ENCODE measurements around the gene ALOX12B. TPM values are rescaled to one million over a fixed set of nuclear protein-coding genes. Genes with fewer than 3 reads are reported as not detected.

The ALOX12B gene
- total and polyA plus RNA-seq, 8 donors: 0.88 TPM; not detected in 7

GRCh38 chr17:8104911-8105310, 17.4 kb upstream of the ALOX12B start:
- H3K4me3 ChIP-seq: no peak overlapping the region
- WGBS, 5 donors: 68 to 84% (median 76%) methylated on average over 8 of the region's 8 CpGs

GRCh38 chr17:8103549-8103948, 16.0 kb upstream of the ALOX12B start:
- Histone ChIP-seq H3K27ac (no peak overlapping the region), H3K9me3 (no peaks in the 10 kb centered on the region), H3K27me3 (peaks cover 0 to 19% (median 0%) of the 10 kb centered on the region in 3 donors), H3K4me1 (no peaks in the 10 kb centered on the region), H3K36me3 (no peaks in the 10 kb centered on the region), H3K4me3 (no peak overlapping the region)
- WGBS, 5 donors: 56 to 71% (median 64%) methylated on average over 4 of the region's 4 CpGs
- no peak for TF ChIP-seq EP300 (IDR thresholded peaks at IDR 0.05)
- no peak for TF ChIP-seq POLR2AphosphoS5 (IDR thresholded peaks at IDR 0.05)
- TF ChIP-seq POLR2A (IDR thresholded peaks at IDR 0.05): no peak
- TF ChIP-seq CTCF (IDR thresholded peaks at IDR 0.05): no peak
- peak in 1 of 2 donors; percentile 61 for DNase-seq
- intact Hi-C loops (cut with DNase I; ENCODE audit: low total_unique reads): no loop called here

More at GRCh38 chr17:8104911-8105310, 17.4 kb upstream of the ALOX12B start:
- Histone ChIP-seq H3K27me3 (peaks cover 0 to 32% (median 11%) of the 10 kb centered on the region in 3 donors), H3K36me3 (no peaks in the 10 kb centered on the region), H3K27ac (no peak overlapping the region), H3K9me3 (no peaks in the 10 kb centered on the region), H3K4me1 (peaks cover 5 to 7% (median 6%) of the 10 kb centered on the region in 4 donors)
- DNase-seq: no peak
- intact Hi-C loops (cut with DNase I; ENCODE audit: low total_unique reads): no loop called here
- TF ChIP-seq POLR2A (IDR thresholded peaks at IDR 0.05): no peak
- TF ChIP-seq CTCF (IDR thresholded peaks at IDR 0.05): no peak
- no peak for TF ChIP-seq POLR2AphosphoS5 (IDR thresholded peaks at IDR 0.05)
- no peak for TF ChIP-seq EP300 (IDR thresholded peaks at IDR 0.05)

- Histone ChIP-seq H3K27me3 (peaks cover 0 to 17% (median 0%) of the 10 kb centered on the region in 3 donors), H3K4me3 (no peak overlapping the region), H3K9me3 (no peaks in the 10 kb centered on the region), H3K4me1 (no peaks in the 10 kb centered on the region), H3K36me3 (no peaks in the 10 kb centered on the region), H3K27ac (no peak overlapping the region)
- intact Hi-C loops (cut with DNase I; ENCODE audit: low total_unique reads): no loop called here
- DNase-seq: no peak
- 75 to 84% (median 77%) methylated on average over 6 of the region's 6 CpGs for WGBS, 5 donors
- TF ChIP-seq POLR2AphosphoS5 (IDR thresholded peaks at IDR 0.05) (no peak), EP300 (IDR thresholded peaks at IDR 0.05) (no peak), POLR2A (IDR thresholded peaks at IDR 0.05) (no peak), CTCF (IDR thresholded peaks at IDR 0.05) (no peak)
These were observed 14.2 kb upstream of the ALOX12B start for GRCh38 chr17:8101721-8102120.

GRCh38 chr17:8100763-8101162, 13.2 kb upstream of the ALOX12B start:
- intact Hi-C loops (cut with DNase I; ENCODE audit: low total_unique reads): no loop called here
- TF ChIP-seq POLR2AphosphoS5 (IDR thresholded peaks at IDR 0.05): no peak
- TF ChIP-seq POLR2A (IDR thresholded peaks at IDR 0.05): no peak
- TF ChIP-seq EP300 (IDR thresholded peaks at IDR 0.05): no peak
- no peak for TF ChIP-seq CTCF (IDR thresholded peaks at IDR 0.05)

More at GRCh38 chr17:8100763-8101162, 13.2 kb upstream of the ALOX12B start:
- no peaks in the 10 kb centered on the region for H3K9me3 ChIP-seq
- H3K4me3 ChIP-seq: no peak overlapping the region
- no peak overlapping the region for H3K27ac ChIP-seq
- DNase-seq: no peak
- no peaks in the 10 kb centered on the region for H3K4me1 ChIP-seq
- H3K27me3 ChIP-seq: peaks cover 0 to 26% (median 0%) of the 10 kb centered on the region in 3 donors
- H3K36me3 ChIP-seq: no peaks in the 10 kb centered on the region
- 80 to 91% (median 88%) methylated on average over 2 of the region's 2 CpGs for WGBS, 5 donors

All from stomach (tissue), 9 donors.